Neural crest cell (in vitro differentiated cells): ENCODE data around the gene CARD19. TPM values are rescaled to one million over a fixed set of nuclear protein-coding genes. Genes with fewer than 3 reads are reported as not detected.
A peak's percentile ranks its signal among the peaks of the same experiment; 100 is the strongest.

Experiments used
- DNase-seq: peaks from one replicate; pipeline ENCODE4 v3.0.0; 2021; ENCODE audit warnings: low read depth, mixed read lengths, low spot score
- H3K27ac Mint-ChIP-seq: one replicate; pipeline ENCODE4 v1.8.0; 2021; ENCODE audit warnings: mild to moderate bottlenecking, mixed read lengths; ENCODE audit not compliant: unreplicated experiment
- H3K27me3 Mint-ChIP-seq: 2 replicates; pipeline ENCODE4 v1.8.0; 2021; ENCODE audit warnings: low read depth, mild to moderate bottlenecking, mixed read lengths
- H3K36me3 Mint-ChIP-seq: 2 replicates; pipeline ENCODE4 v1.8.0; 2021; ENCODE audit warnings: low read depth, mild to moderate bottlenecking, mixed read lengths
- H3K4me1 Mint-ChIP-seq: 2 replicates; pipeline ENCODE4 v1.8.0; 2021; ENCODE audit warnings: mixed read lengths
- H3K4me3 Mint-ChIP-seq: one replicate; pipeline ENCODE4 v1.8.0; 2021; ENCODE audit warnings: mild to moderate bottlenecking, mixed read lengths
- H3K9me3 Mint-ChIP-seq: 2 replicates; pipeline ENCODE4 v1.8.0; 2021; ENCODE audit warnings: mixed read lengths
- CTCF ChIP-seq: fragments of 200-600 bp; sonication (generic); conservative IDR thresholded peaks from 2 replicates; pipeline ENCODE4 v1.5.0; 2021; ENCODE audit warnings: antibody characterized with exemption, mild to moderate bottlenecking
- long read RNA-seq: library from polyadenylated mRNA; unstranded; transcript quantifications from one replicate; pipeline ENCODE4 v2.0.0, GENCODE V29; 2020
- total RNA-seq: library from RNA; stranded (reverse); gene quantifications from 2 replicates; pipeline ENCODE4 v1.2.1, GENCODE V29; 2021

CARD19 gene
- total RNA-seq, result 22.1 and 25.6 TPM in 2 replicates
- long read RNA-seq, result 0 reads

DNA sequence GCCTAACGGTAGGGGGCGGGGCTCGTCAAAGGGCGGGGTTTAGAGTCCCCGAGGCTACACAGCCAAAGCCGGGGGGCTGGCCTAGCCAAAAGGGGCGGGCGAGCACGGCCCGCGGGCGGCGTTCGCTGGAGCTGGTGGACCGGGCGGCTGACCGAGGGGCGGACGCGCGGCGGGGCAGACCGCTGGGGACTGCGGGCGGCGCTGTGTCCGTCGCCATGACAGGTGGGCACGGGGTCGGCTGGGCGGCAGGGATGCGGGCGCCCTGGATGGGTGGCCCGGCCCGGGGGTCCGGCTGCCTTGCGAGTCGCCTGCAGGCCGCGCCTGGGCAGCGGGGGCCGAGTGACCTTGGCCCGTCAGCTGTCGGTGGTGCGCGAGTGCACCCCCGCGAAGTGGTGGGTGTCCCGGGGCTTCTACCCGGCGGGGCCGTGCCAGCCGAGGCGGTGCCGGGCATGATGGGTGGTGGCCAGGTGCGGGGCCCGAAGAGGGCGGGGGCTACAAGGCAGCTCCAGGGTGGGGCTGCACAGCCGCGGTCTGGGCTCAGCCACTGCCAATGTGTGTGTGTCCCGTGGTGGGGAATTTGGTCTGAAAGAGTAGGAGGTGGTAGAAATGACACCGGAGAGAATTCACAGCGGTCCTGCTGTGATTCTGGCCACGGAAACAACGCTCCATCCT is at the start of gene CARD19:
Gene CARD19, plus strand, starts transcription at position 87 of the 672 bp plus-strand sequence. Its CDS starts 129 bp downstream, at position 216.
- no peak for TF ChIP-seq CTCF
- no peak for DNase-seq
- Mint-ChIP-seq H3K4me1 (peaks cover 39% of the 10 kb centered on the region), H3K4me3 (peak within 1 kb of the TSS; percentile 92), H3K36me3 (peaks cover 5% of the 10 kb centered on the region), H3K9me3 (peaks cover 4% of the 10 kb centered on the region), H3K27me3 (no peaks in the 10 kb centered on the region), H3K27ac (peak within 1 kb of the TSS; percentile 12)

DNA sequence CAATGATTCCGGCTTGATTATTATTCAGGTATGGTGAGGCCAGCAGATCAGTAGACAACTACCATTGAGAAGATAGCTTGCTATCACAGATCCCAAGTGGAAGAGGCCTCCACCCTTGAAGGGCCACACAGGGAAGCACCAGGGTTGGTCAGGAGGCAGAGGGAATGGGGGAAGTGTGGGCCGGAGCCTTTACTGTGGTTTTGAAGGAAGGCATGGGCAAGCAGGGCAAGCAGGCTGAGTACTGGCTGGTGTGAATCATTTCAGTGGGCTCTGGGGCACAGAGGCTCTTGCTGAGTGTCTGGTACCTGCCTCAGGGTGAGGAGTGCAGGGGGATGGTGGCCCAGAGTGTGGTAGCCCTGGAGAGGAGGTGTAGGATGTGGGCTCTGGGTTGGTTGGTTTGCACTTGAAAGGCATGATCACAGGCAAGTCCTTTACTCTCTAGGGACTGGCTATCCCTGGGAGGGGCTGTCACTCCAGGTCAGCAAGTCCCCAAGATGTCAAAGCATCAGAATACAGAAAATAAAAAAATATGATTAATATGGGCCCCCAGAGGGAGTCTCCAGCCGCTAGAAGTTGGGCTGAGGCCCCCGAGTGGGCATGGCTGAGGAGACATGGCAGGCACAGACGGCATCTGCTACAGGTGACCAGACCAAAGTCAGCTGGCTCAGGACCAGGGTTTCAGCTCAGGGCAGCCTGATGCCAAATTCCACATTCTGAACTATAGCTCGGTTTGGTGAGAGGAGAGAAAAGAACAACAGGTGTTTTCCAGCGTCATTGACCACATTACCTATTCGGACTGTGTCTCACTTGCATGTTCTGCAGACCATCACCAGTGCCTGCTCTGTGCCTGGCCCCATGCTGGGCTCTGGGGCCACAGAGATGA is 47.2 kb upstream of the CARD19 start:
- Mint-ChIP-seq H3K36me3 (no peaks in the 10 kb centered on the region), H3K9me3 (peaks cover 3% of the 10 kb centered on the region), H3K4me3 (no peak overlapping the region), H3K4me1 (no peaks in the 10 kb centered on the region), H3K27ac (peak overlapping the region; percentile 50), H3K27me3 (no peaks in the 10 kb centered on the region)
- no peak for TF ChIP-seq CTCF
- no peak for DNase-seq

GRCh38 chr9:93049491-93049890 is 46.5 kb upstream of the CARD19 start:
- no peak for DNase-seq
- Mint-ChIP-seq H3K9me3 (peaks cover 3% of the 10 kb centered on the region), H3K4me3 (no peak overlapping the region), H3K27me3 (no peaks in the 10 kb centered on the region), H3K27ac (peak overlapping the region; percentile 50), H3K36me3 (no peaks in the 10 kb centered on the region), H3K4me1 (no peaks in the 10 kb centered on the region)
- TF ChIP-seq CTCF, result no peak

DNA sequence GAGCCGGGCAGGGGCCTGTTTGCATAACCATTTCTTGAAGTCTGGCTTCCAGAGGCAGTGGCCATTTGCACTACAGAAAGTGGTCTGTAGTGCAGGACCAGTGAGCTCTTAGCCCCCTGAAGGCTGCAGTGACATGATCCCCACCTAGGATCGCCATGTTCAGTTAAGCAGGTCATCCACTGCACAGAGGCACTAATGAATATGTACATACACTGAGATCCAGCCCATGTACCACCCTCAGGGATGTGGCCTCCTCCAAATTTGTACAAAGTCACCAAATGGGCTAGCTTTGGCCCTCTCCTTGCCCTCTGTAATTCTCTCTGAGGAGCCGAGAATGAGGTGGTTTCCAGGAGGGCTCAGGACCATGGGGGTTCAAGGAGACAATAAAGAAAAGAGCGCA is 45.8 kb upstream of the CARD19 start:
- Mint-ChIP-seq H3K4me1 (no peaks in the 10 kb centered on the region), H3K4me3 (no peak overlapping the region), H3K36me3 (no peaks in the 10 kb centered on the region), H3K27ac (no peak overlapping the region), H3K27me3 (no peaks in the 10 kb centered on the region), H3K9me3 (peaks cover 3% of the 10 kb centered on the region)
- TF ChIP-seq CTCF, result no peak
- DNase-seq, result no peak

DNA sequence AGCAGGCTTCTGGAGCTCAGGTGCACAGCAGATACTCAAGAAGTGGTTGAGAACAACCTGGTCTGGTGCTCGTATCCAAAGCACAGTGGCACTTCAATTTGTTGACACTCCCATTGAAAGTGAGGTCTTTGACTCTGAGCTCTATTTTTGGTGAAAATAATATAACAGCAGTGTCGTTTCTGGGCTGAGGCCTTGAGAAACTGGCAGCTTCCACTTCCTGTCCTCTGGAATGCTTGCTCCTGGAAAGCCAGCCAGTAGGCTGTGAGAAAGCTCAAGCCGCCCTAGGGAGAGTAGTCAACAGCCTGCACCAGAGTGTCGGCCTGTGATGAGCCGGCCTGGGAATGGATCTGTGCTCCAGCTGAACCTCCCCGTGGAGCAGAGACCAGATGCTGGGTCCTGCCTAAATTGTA is 44.3 kb upstream of the CARD19 start:
- TF ChIP-seq CTCF, result no peak

More for the DNA sequence above, 44.3 kb upstream of the CARD19 start:
- H3K27me3 Mint-ChIP-seq, result no peaks in the 10 kb centered on the region
- H3K27ac Mint-ChIP-seq, result no peak overlapping the region
- H3K4me1 Mint-ChIP-seq, result no peaks in the 10 kb centered on the region
- no peak overlapping the region for H3K4me3 Mint-ChIP-seq
- DNase-seq, result no peak
- H3K9me3 Mint-ChIP-seq, result no peaks in the 10 kb centered on the region
- no peaks in the 10 kb centered on the region for H3K36me3 Mint-ChIP-seq
